Astrocyte (in vitro differentiated cells and primary cell): ENCODE results near the gene MOV10L1. TPM values are rescaled to one million over a fixed set of nuclear protein-coding genes. Genes with fewer than 3 reads are reported as not detected.

Source experiments
- DNase-seq: peaks from one replicate; pipeline ENCODE4 v3.0.0-alpha.2; 2010; ENCODE audit warnings: low read depth
- FAIRE-seq: peaks from 2 replicates; lab custom pipeline; 2011; peaks lifted over from hg19 to GRCh38; lab: Jason Lieb, UNC
- H2AFZ ChIP-seq: 2 replicates; pipeline ENCODE4 v1.6.0; 2012; ENCODE audit warnings: low read depth, low read length, inconsistent platforms
- H3K27ac ChIP-seq: 2 replicates; pipeline ENCODE4 v1.5.1; 2011; ENCODE audit warnings: low read depth, low read length, inconsistent platforms
- H3K27me3 ChIP-seq: 2 replicates; pipeline ENCODE4 v1.6.0; 2011; ENCODE audit warnings: low read length, inconsistent platforms; ENCODE audit not compliant: insufficient read depth
- H3K36me3 ChIP-seq: 2 replicates; pipeline ENCODE4 v1.5.1; 2011; ENCODE audit warnings: low read length, inconsistent platforms; ENCODE audit not compliant: insufficient read depth
- H3K4me1 ChIP-seq: 2 replicates; pipeline ENCODE4 v1.5.1; 2011; ENCODE audit warnings: low read length, inconsistent platforms; ENCODE audit not compliant: insufficient read depth
- H3K4me2 ChIP-seq: 2 replicates; pipeline ENCODE4 v1.6.0; 2012; ENCODE audit warnings: low read length, inconsistent platforms
- H3K4me3 ChIP-seq: 2 replicates; pipeline ENCODE4 v1.5.1; 2011; ENCODE audit warnings: low read depth, mild to moderate bottlenecking, low read length, inconsistent platforms; ENCODE audit not compliant: insufficient read depth
- H3K79me2 ChIP-seq: 2 replicates; pipeline ENCODE4 v1.6.0; 2012; ENCODE audit warnings: mild to moderate bottlenecking, low read length, inconsistent platforms; ENCODE audit not compliant: insufficient read depth
- H3K9ac ChIP-seq: 2 replicates; pipeline ENCODE4 v1.6.0; 2012; ENCODE audit warnings: mild to moderate bottlenecking, low read length, inconsistent platforms
- H3K9me3 ChIP-seq: 2 replicates; pipeline ENCODE4 v1.5.1; 2012; ENCODE audit warnings: low read depth, mild to moderate bottlenecking, low read length, inconsistent platforms; ENCODE audit not compliant: insufficient read depth
- H4K20me1 ChIP-seq: 2 replicates; pipeline ENCODE4 v1.6.0; 2012; ENCODE audit warnings: low read length, inconsistent platforms; ENCODE audit not compliant: insufficient read depth
- H3K27ac Mint-ChIP-seq: one replicate; pipeline ENCODE4 v1.8.0; 2021; ENCODE audit warnings: mild to moderate bottlenecking, mixed read lengths; ENCODE audit not compliant: unreplicated experiment
- H3K27me3 Mint-ChIP-seq: one replicate; pipeline ENCODE4 v1.8.0; 2021; ENCODE audit warnings: low read depth, mixed read lengths; ENCODE audit not compliant: unreplicated experiment
- H3K36me3 Mint-ChIP-seq: one replicate; pipeline ENCODE4 v1.8.0; 2021; ENCODE audit warnings: low read depth, mixed read lengths; ENCODE audit not compliant: unreplicated experiment
- H3K4me1 Mint-ChIP-seq: one replicate; pipeline ENCODE4 v1.8.0; 2021; ENCODE audit warnings: low read depth, mixed read lengths; ENCODE audit not compliant: unreplicated experiment
- H3K4me3 Mint-ChIP-seq: one replicate; pipeline ENCODE4 v1.8.0; 2021; ENCODE audit warnings: mild to moderate bottlenecking, moderate library complexity, mixed read lengths; ENCODE audit not compliant: unreplicated experiment
- H3K9me3 Mint-ChIP-seq: one replicate; pipeline ENCODE4 v1.8.0; 2021; ENCODE audit warnings: mild to moderate bottlenecking, mixed read lengths; ENCODE audit not compliant: unreplicated experiment
- EZH2 ChIP-seq: IDR thresholded peaks from 2 replicates; pipeline ENCODE4 v1.6.1; 2012; ENCODE audit warnings: mild to moderate bottlenecking, low read length, inconsistent platforms; ENCODE audit not compliant: insufficient read depth
- total RNA-seq: library from RNA; stranded (reverse); gene quantifications from 2 replicates; pipeline ENCODE4 v1.2.1, GENCODE V29; 2021
- TF ChIP-seq, protein P1 (sequence below): IDR thresholded peaks from 2 replicates; pipeline ENCODE4 v1.5.1; 2011; ENCODE audit warnings: low read depth, mild to moderate bottlenecking, inconsistent platforms, low read length, moderate library complexity; ENCODE audit not compliant: insufficient read depth

Gene MOV10L1
- total RNA-seq, 1 donor from 2014 or later, result 0.61 TPM

DNA sequence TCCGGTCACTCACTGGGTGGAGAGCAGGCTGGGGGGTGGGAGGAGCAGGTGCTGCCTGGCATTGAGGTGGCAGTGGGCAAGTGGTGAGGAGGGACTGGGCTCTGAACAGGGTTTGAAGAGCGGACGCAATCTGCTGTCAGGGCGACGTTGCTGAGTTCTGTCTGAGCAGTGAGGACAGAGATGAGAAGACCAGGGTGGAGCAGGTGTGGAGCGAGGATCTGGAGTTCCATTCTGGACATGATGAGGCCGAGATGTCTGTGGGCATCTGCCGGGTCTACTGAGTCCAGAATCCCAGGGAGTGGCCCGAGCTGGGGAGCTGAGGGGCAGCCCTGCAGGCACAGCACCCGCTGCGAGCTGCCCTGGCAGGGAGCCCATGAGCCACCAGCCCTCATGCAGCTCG lies 2.2 kb upstream of the MOV10L1 start:
- H3K27me3 ChIP-seq, result peaks cover 3% of the 10 kb centered on the region
- no peak overlapping the region for H3K4me2 ChIP-seq
- H3K9me3 ChIP-seq, result no peaks in the 10 kb centered on the region
- peaks cover 4% of the 10 kb centered on the region for H3K4me1 ChIP-seq
- H2AFZ ChIP-seq, result no peak overlapping the region
- H3K27ac ChIP-seq, result no peak overlapping the region
- FAIRE-seq, result no peak
- H3K9ac ChIP-seq, result no peak overlapping the region
- H3K36me3 Mint-ChIP-seq, result no peaks in the 10 kb centered on the region
- no peak overlapping the region for H3K4me3 ChIP-seq
- H3K4me3 Mint-ChIP-seq, result no peak overlapping the region
- H3K9me3 Mint-ChIP-seq, result peaks cover 13% of the 10 kb centered on the region
- no peak for DNase-seq
- no peaks in the 10 kb centered on the region for H3K36me3 ChIP-seq
- no peaks in the 10 kb centered on the region for H3K79me2 ChIP-seq
- TF ChIP-seq, protein P1, sequence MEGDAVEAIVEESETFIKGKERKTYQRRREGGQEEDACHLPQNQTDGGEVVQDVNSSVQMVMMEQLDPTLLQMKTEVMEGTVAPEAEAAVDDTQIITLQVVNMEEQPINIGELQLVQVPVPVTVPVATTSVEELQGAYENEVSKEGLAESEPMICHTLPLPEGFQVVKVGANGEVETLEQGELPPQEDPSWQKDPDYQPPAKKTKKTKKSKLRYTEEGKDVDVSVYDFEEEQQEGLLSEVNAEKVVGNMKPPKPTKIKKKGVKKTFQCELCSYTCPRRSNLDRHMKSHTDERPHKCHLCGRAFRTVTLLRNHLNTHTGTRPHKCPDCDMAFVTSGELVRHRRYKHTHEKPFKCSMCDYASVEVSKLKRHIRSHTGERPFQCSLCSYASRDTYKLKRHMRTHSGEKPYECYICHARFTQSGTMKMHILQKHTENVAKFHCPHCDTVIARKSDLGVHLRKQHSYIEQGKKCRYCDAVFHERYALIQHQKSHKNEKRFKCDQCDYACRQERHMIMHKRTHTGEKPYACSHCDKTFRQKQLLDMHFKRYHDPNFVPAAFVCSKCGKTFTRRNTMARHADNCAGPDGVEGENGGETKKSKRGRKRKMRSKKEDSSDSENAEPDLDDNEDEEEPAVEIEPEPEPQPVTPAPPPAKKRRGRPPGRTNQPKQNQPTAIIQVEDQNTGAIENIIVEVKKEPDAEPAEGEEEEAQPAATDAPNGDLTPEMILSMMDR, result no peak
- no peak for TF ChIP-seq EZH2
- peaks cover 15% of the 10 kb centered on the region for H3K27me3 Mint-ChIP-seq
- H3K4me1 Mint-ChIP-seq, result peaks cover 7% of the 10 kb centered on the region
- no peaks in the 10 kb centered on the region for H4K20me1 ChIP-seq
- no peak overlapping the region for H3K27ac Mint-ChIP-seq

DNA sequence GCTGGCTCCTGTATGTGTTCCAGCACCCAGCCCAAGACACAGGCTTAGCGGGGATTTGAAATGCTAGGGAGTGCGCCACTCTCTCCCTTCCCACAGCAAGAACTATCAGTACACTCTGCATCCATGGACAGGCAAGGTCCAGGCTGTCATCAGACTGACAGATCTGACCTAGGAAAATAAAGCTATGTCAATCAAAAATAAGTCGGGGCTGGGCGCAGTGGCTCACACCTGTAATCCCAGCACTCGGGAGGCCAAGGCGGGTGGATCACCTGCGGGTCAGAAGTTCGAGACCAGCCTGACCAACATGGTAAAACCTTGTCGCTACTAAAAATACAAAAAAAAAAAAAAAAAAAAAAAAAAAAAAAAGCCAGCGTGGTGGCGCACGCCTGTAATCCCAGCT lies 1.7 kb upstream of the MOV10L1 start:
- H3K4me1 Mint-ChIP-seq, result peaks cover 7% of the 10 kb centered on the region
- Histone ChIP-seq H3K4me2 (no peak overlapping the region), H3K36me3 (no peaks in the 10 kb centered on the region), H3K79me2 (no peaks in the 10 kb centered on the region), H3K27me3 (peaks cover 2% of the 10 kb centered on the region), H3K4me1 (peaks cover 4% of the 10 kb centered on the region), H4K20me1 (no peaks in the 10 kb centered on the region), H3K9ac (no peak overlapping the region), H3K9me3 (no peaks in the 10 kb centered on the region), H2AFZ (no peak overlapping the region), H3K4me3 (no peak overlapping the region), H3K27ac (no peak overlapping the region)
- no peak overlapping the region for H3K4me3 Mint-ChIP-seq
- H3K9me3 Mint-ChIP-seq, result peaks cover 13% of the 10 kb centered on the region
- no peak overlapping the region for H3K27ac Mint-ChIP-seq
- peaks cover 12% of the 10 kb centered on the region for H3K27me3 Mint-ChIP-seq
- TF ChIP-seq EZH2, result no peak
- TF ChIP-seq, protein P1, result no peak
- no peak for FAIRE-seq
- no peaks in the 10 kb centered on the region for H3K36me3 Mint-ChIP-seq
- no peak for DNase-seq

DNA sequence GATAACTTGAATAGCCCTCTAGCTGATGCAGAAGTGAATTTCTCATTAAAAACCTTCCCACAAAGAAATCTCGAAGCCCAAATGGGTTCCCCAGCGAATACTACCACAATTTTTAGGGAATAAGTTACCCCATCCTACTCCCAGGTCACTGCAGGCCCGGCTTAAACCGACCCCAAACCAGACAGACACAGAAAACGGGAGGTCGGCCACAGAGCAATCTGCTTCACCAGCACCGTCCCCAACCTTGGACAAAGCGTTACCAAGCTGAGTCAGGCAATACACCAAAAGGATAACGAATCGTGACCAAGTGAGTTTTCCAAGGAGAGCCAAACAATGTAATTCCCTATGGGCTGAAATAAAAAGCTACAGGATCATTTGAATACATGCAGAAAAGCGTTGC lies 575 bp upstream of the MOV10L1 start:
- Histone ChIP-seq H3K4me3 (no peak overlapping the region), H2AFZ (no peak overlapping the region), H3K4me2 (no peak overlapping the region), H3K9me3 (no peaks in the 10 kb centered on the region), H3K4me1 (peaks cover 4% of the 10 kb centered on the region), H3K36me3 (no peaks in the 10 kb centered on the region), H4K20me1 (no peaks in the 10 kb centered on the region), H3K9ac (no peak overlapping the region), H3K27me3 (peaks cover 7% of the 10 kb centered on the region), H3K27ac (no peak overlapping the region), H3K79me2 (no peaks in the 10 kb centered on the region)
- no peak overlapping the region for H3K4me3 Mint-ChIP-seq
- H3K36me3 Mint-ChIP-seq, result no peaks in the 10 kb centered on the region
- H3K27me3 Mint-ChIP-seq, result peaks cover 11% of the 10 kb centered on the region
- H3K9me3 Mint-ChIP-seq, result peaks cover 13% of the 10 kb centered on the region
- DNase-seq (no peak), FAIRE-seq (no peak)
- H3K27ac Mint-ChIP-seq, result no peak overlapping the region
- TF ChIP-seq, protein P1, result no peak
- TF ChIP-seq EZH2, result no peak
- peaks cover 7% of the 10 kb centered on the region for H3K4me1 Mint-ChIP-seq
